PFSK-1 (cell line): ENCODE measurements around the gene OR2C3.

Source experiments
- FOXP2 ChIP-seq: optimal IDR thresholded peaks from 2 replicates; pipeline ENCODE3; 2011; ENCODE audit warnings: borderline replicate concordance, control low read depth, inconsistent platforms; ENCODE audit not compliant: insufficient read depth; ENCODE audit errors: extremely low read length, extremely low read depth
- POLR2AphosphoS5 ChIP-seq: IDR thresholded peaks from 2 replicates; pipeline ENCODE4 v1.6.1; 2012; ENCODE audit warnings: low read depth, mild to moderate bottlenecking, control low read depth, low read length, moderate library complexity
- REST ChIP-seq, 2 experiments: IDR thresholded peaks; 2 replicates each; pipeline versions ENCODE4 v1.6.1 to v1.8.0; 2011 to 2012; ENCODE audit warnings: low read depth in 2 of 2, low read length in 2 of 2, control low read depth in 1 of 2, inconsistent platforms in 1 of 2, mild to moderate bottlenecking in 1 of 2, moderate library complexity in 1 of 2; ENCODE audit not compliant: insufficient read depth in 1 of 2

GRCh38 chr1:247551721-247552120, 15.5 kb upstream of the OR2C3 start:
- TF ChIP-seq POLR2AphosphoS5 (no peak), FOXP2 (no peak), REST (IDR thresholded peaks at IDR 0.05; ENCODE audit: insufficient read depth in 1 of 2, low read depth in 2 of 2, low read length in 2 of 2) (no peak)
